CD14-positive monocyte (primary cell): ENCODE measurements around the gene ZPR1. TPM values are rescaled to one million over a fixed set of nuclear protein-coding genes. Genes with fewer than 3 reads are reported as not detected.

Experiments used
- DNase-seq, 3 donors: peaks; one replicate each; pipeline ENCODE4 v3.0.0-alpha.2; 2011 to 2022
- H2AFZ ChIP-seq: 2 replicates; pipeline ENCODE4 v1.6.0; 2012; ENCODE audit warnings: mild to moderate bottlenecking, low read depth, low read length, inconsistent platforms; ENCODE audit not compliant: insufficient read depth, poor library complexity, severe bottlenecking
- H3K27ac ChIP-seq, 2 donors: 1 replicate in 1 of 2; 2 replicates in 1 of 2; pipeline ENCODE4 v1.5.1; 2012 to 2013; ENCODE audit warnings: low read length in 2 of 2, control low read depth in 1 of 2, inconsistent platforms in 1 of 2, low read depth in 1 of 2, mild to moderate bottlenecking in 1 of 2
- H3K27me3 ChIP-seq, 2 donors: one replicate each; pipeline versions ENCODE4 v1.6.0 to v1.6.1; 2011 to 2013; ENCODE audit warnings: low read length in 2 of 2; ENCODE audit not compliant: control insufficient read depth in 2 of 2, insufficient read depth in 2 of 2
- H3K36me3 ChIP-seq, 2 donors: replicated peaks in 1 of 2; 1 replicate in 1 of 2; 2 replicates in 1 of 2; pipeline versions ENCODE4 v1.5.1 to v1.6.1; 2012 to 2013; ENCODE audit warnings: low read length in 2 of 2, control low read depth in 1 of 2, inconsistent platforms in 1 of 2, mild to moderate bottlenecking in 1 of 2; ENCODE audit not compliant: insufficient read depth in 2 of 2, control insufficient read depth in 1 of 2
- H3K4me1 ChIP-seq, 2 donors: 1 replicate in 1 of 2; 2 replicates in 1 of 2; pipeline versions ENCODE4 v1.5.1 to v1.6.1; 2012 to 2013; ENCODE audit warnings: low read length in 2 of 2, control low read depth in 1 of 2, inconsistent platforms in 1 of 2, mild to moderate bottlenecking in 1 of 2, moderate library complexity in 1 of 2; ENCODE audit not compliant: insufficient read depth in 2 of 2, control insufficient read depth in 1 of 2
- H3K4me2 ChIP-seq: replicated peaks from 2 replicates; pipeline ENCODE3; 2012; ENCODE audit warnings: low read length, moderate library complexity, mild to moderate bottlenecking; ENCODE audit not compliant: poor library complexity, severe bottlenecking; ENCODE audit errors: extremely low read depth
- H3K4me3 ChIP-seq, 3 experiments: fragments of 200-600 bp in 1 of 3; sonication (generic) in 1 of 3; replicated peaks in 1 of 3; 1 replicate in 2 of 3; 2 replicates in 1 of 3; pipeline ENCODE4 v1.5.1; 2011 to 2013; ENCODE audit warnings: low read length in 3 of 3, mild to moderate bottlenecking in 3 of 3, control low read depth in 2 of 3, low read depth in 2 of 3, inconsistent platforms in 1 of 3, moderate library complexity in 1 of 3
- H3K79me2 ChIP-seq: 2 replicates; pipeline ENCODE4 v1.6.0; 2012; ENCODE audit warnings: mild to moderate bottlenecking, control low read depth, inconsistent platforms, low read length, moderate library complexity; ENCODE audit not compliant: insufficient read depth
- H3K9ac ChIP-seq: 2 replicates; pipeline ENCODE4 v1.6.0; 2017; ENCODE audit warnings: low read length, mild to moderate bottlenecking; ENCODE audit not compliant: insufficient read depth, poor library complexity, severe bottlenecking
- H3K9me3 ChIP-seq, 2 donors: replicated peaks in 1 of 2; 1 replicate in 1 of 2; 2 replicates in 1 of 2; pipeline versions ENCODE4 v1.5.1 to v1.6.1; 2012 to 2013; ENCODE audit warnings: low read length in 2 of 2, control low read depth in 1 of 2; ENCODE audit not compliant: control insufficient read depth in 1 of 2, insufficient read depth in 1 of 2
- H4K20me1 ChIP-seq: 2 replicates; pipeline ENCODE4 v1.6.0; 2012; ENCODE audit warnings: mild to moderate bottlenecking, low read length, control low read depth, moderate library complexity; ENCODE audit not compliant: insufficient read depth
- H3K27ac Mint-ChIP-seq, 7 donors: one replicate each; pipeline ENCODE4 v1.8.0; 2020; ENCODE audit warnings: mild to moderate bottlenecking in 7 of 7, mixed read lengths in 7 of 7, moderate library complexity in 6 of 7, inconsistent platforms in 2 of 7
- H3K27me3 Mint-ChIP-seq, 3 donors: one replicate each; pipeline ENCODE4 v1.8.0; 2021 to 2022; ENCODE audit warnings: low read depth in 3 of 3, mild to moderate bottlenecking in 3 of 3, mixed read lengths in 3 of 3, moderate library complexity in 3 of 3, inconsistent platforms in 1 of 3
- H3K36me3 Mint-ChIP-seq, 2 donors: one replicate each; pipeline ENCODE4 v1.8.0; 2020; ENCODE audit warnings: mixed read lengths in 2 of 2, inconsistent platforms in 1 of 2, mild to moderate bottlenecking in 1 of 2
- H3K4me1 Mint-ChIP-seq: one replicate; pipeline ENCODE4 v1.8.0; 2020; ENCODE audit warnings: mild to moderate bottlenecking, mixed read lengths
- H3K4me3 Mint-ChIP-seq, 2 donors: one replicate each; pipeline ENCODE4 v1.8.0; 2020; ENCODE audit warnings: mild to moderate bottlenecking in 2 of 2, mixed read lengths in 2 of 2, moderate library complexity in 1 of 2
- H3K9me3 Mint-ChIP-seq, 7 donors: one replicate each; pipeline ENCODE4 v1.8.0; 2020 to 2022; ENCODE audit warnings: mixed read lengths in 7 of 7, mild to moderate bottlenecking in 6 of 7, moderate library complexity in 6 of 7, inconsistent platforms in 2 of 7
- CTCF ChIP-seq: fragments of 200-600 bp; IDR thresholded peaks from one replicate; pipeline ENCODE4 v1.8.0; 2022; ENCODE audit warnings: antibody characterized with exemption, mild to moderate bottlenecking
- WGBS: methylation state at CpG from one replicate; pipeline ENCODE4 v1.1.5; 2013; ENCODE audit warnings: missing lambda C conversion rate; ENCODE audit not compliant: insufficient coverage; 5-methylcytosine and 5-hydroxymethylcytosine counted together
- intact Hi-C, 2 donors: fragments of 100-400 bp; cut with micrococcal nuclease; formaldehyde crosslinking; loops; one replicate each; pipeline versions ENCODE4 v1.15.0 to v1.15.1; 2023
- polyA plus RNA-seq, 3 donors: library from polyadenylated mRNA; depleted of rRNA in 1 of 3; unstranded in 2 of 3; stranded (reverse) in 1 of 3; fragments of 300-500 nt in 2 of 3; fragments of >200 nt in 1 of 3; fragmentation: Illumina TruSeq in 2 of 3; gene quantifications; 1 replicate in 2 of 3; 2 replicates in 1 of 3; pipeline ENCODE4 v1.2.3, GENCODE V29; 2012 to 2021

Gene ZPR1
- polyA plus RNA-seq, 3 donors, result 24.4 to 35.5 (median 35.2) TPM

GRCh38 chr11:116775975-116776374, 11.8 kb downstream of the ZPR1 start:
- Histone ChIP-seq H3K9me3 (no peaks in the 10 kb centered on the region), H3K79me2 (peaks cover 18% of the 10 kb centered on the region), H4K20me1 (peaks cover 2% of the 10 kb centered on the region), H3K27me3 (no peaks in the 10 kb centered on the region), H3K27ac (no peak overlapping the region), H3K9ac (no peak overlapping the region), H2AFZ (no peak overlapping the region), H3K4me1 (peaks cover 22 to 32% of the 10 kb centered on the region in 2 donors), H3K36me3 (peaks cover 37 to 53% of the 10 kb centered on the region in 2 donors), H3K4me3 (no peak overlapping the region), H3K4me2 (no peak overlapping the region)
- intact Hi-C loops, result no loop called here
- Mint-ChIP-seq H3K4me3 (no peak overlapping the region), H3K4me1 (peaks cover 25% of the 10 kb centered on the region), H3K27me3 (peaks cover 0 to 2% (median 0%) of the 10 kb centered on the region in 3 donors), H3K36me3 (peaks cover 46 to 53% of the 10 kb centered on the region in 2 donors), H3K27ac (peak overlapping the region in 1 of 7 donors; percentile 12), H3K9me3 (no peaks in the 10 kb centered on the region)
- no peak for TF ChIP-seq CTCF
- WGBS, result 97% methylated on average over 4 of the region's 5 CpGs
- DNase-seq, result no peak

GRCh38 chr11:116774661-116775060, 13.2 kb downstream of the ZPR1 start:
- no peaks in the 10 kb centered on the region for H3K9me3 ChIP-seq
- no peak for TF ChIP-seq CTCF
- H3K4me2 ChIP-seq, result no peak overlapping the region
- peaks cover 27% of the 10 kb centered on the region for H3K79me2 ChIP-seq
- intact Hi-C loops, result loop anchor here in 1 of 2 donors (5.0 kb wide), 1 partner anchor 458 kb away; the partner anchor contains the start of genes PCSK7 and RNF214
- Mint-ChIP-seq H3K4me3 (no peak overlapping the region), H3K4me1 (peaks cover 39% of the 10 kb centered on the region), H3K27me3 (peaks cover 0 to 3% (median 0%) of the 10 kb centered on the region in 3 donors), H3K36me3 (peaks cover 35 to 41% of the 10 kb centered on the region in 2 donors), H3K27ac (peak overlapping the region in 3 of 7 donors; percentile 0 to 7 (median 7)), H3K9me3 (no peaks in the 10 kb centered on the region)
- H3K9ac ChIP-seq, result no peak overlapping the region
- H3K27ac ChIP-seq, result no peak overlapping the region
- no peak overlapping the region for H3K4me3 ChIP-seq
- no peak for DNase-seq
- H3K36me3 ChIP-seq, result peaks cover 26 to 41% of the 10 kb centered on the region in 2 donors
- peaks cover 32 to 45% of the 10 kb centered on the region in 2 donors for H3K4me1 ChIP-seq
- H3K27me3 ChIP-seq, result no peaks in the 10 kb centered on the region
- WGBS, result 91% methylated on average over 4 of the region's 5 CpGs
- no peak overlapping the region for H2AFZ ChIP-seq
- H4K20me1 ChIP-seq, result peaks cover 5% of the 10 kb centered on the region
